ENCODE measurements around the gene TRAPPC11. TPM values are rescaled to one million over a fixed set of nuclear protein-coding genes. Genes with fewer than 3 reads are reported as not detected.
"Not testable (repeated sequence)": the region's sequence is repeated elsewhere in the genome, so short reads cannot be mapped to it uniquely, and the experiment has no call there.

Gene TRAPPC11
- 23.0 and 33.7 TPM in 2 replicates for total RNA-seq

GRCh38 chr4:183659029-183659871 lies at the start of gene TRAPPC11, which contains the start of gene RWDD4:
TSS of gene TRAPPC11 (plus strand) at chr4:183659293. CDS start at chr4:183663868, 4,575 bp downstream.
TSS of gene RWDD4 (minus strand) at chr4:183659185. CDS start at chr4:183658952, 233 bp downstream.
- Mint-ChIP-seq H3K9me3 (no peaks in the 10 kb centered on the region), H3K27me3 (ENCODE audit: insufficient read depth) (no peaks in the 10 kb centered on the region), H3K4me1 (ENCODE audit: low read depth) (peaks cover 32% of the 10 kb centered on the region), H3K27ac (peak within 1 kb of the TSS; percentile 96), H3K36me3 (ENCODE audit: low read depth) (peaks cover 12% of the 10 kb centered on the region), H3K4me3 (peak within 1 kb of the TSS; percentile 100)
- DNase-seq (ENCODE audit: low spot score): peak; percentile 95
- intact Hi-C loops (cut with micrococcal nuclease): loop anchor here (1.0 to 10.0 kb wide), 12 partner anchors 22 to 1168 kb away; partner anchors contain the start of genes CASP3, CDKN2AIP, CENPU and DCTD

DNA sequence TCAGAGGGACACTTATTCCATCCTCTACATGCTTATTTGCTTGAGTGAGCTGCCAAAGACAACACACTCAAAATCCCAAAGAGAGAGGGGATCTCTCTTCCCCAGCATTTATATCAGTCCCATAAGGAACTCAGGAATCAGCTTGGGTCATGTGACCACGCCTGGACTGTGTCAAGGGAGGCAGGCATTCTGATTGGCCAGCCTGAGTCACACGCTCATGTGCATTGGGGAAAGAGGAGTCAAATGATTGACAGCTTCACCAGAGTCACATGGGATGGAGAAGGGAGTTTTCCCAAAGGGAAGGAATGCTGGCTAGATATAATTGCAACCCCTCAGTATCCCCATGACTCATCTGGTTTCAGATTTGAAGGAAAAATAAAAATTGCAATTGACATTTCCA lies 49.1 kb upstream of the TRAPPC11 start:
- no peak overlapping the region for H3K27ac Mint-ChIP-seq
- no peaks in the 10 kb centered on the region for H3K9me3 Mint-ChIP-seq
- intact Hi-C loops (cut with micrococcal nuclease): no loop called here
- no peaks in the 10 kb centered on the region for H3K36me3 Mint-ChIP-seq (ENCODE audit: low read depth)
- no peaks in the 10 kb centered on the region for H3K4me1 Mint-ChIP-seq (ENCODE audit: low read depth)
- H3K27me3 Mint-ChIP-seq (ENCODE audit: insufficient read depth): peaks cover 9% of the 10 kb centered on the region
- DNase-seq (ENCODE audit: low spot score): no peak
- no peak overlapping the region for H3K4me3 Mint-ChIP-seq

- no peak for DNase-seq (ENCODE audit: low spot score)
- Mint-ChIP-seq H3K27me3 (ENCODE audit: insufficient read depth) (peaks cover 11% of the 10 kb centered on the region), H3K27ac (no peak overlapping the region), H3K36me3 (ENCODE audit: low read depth) (no peaks in the 10 kb centered on the region), H3K4me3 (no peak overlapping the region), H3K9me3 (no peaks in the 10 kb centered on the region), H3K4me1 (ENCODE audit: low read depth) (no peaks in the 10 kb centered on the region)
- intact Hi-C loops (cut with micrococcal nuclease): no loop called here
Measured at GRCh38 chr4:183610613-183611012, 48.5 kb upstream of the TRAPPC11 start.

DNA sequence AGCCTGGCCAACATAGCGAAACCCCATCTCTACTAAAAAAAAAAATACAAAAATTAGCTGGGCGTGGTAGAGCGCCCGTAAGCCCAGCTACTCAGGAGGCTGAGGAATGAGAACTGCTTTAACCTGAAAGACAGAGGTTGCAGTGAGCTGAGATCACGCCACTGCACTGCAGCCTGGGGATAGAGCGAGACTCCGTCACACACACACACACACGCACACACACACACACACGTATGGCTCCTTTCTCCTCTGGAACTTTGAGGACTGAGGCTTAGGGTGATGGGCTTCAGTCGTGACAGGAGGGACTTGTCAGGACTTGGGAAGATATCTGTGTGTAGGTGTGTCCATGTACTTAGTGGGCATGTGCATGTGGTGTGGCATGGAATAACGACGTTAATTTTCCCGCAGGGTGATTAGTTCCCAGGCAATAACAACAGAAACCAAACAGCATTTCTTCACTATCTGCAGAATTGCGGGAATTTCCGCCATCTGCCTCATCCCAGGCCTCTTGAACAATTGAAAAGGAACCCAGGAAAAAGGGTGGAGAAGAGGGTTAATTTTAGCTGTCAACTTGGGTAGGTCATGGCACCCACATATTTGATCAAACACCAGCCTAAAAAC lies 47.8 kb upstream of the TRAPPC11 start:
- Mint-ChIP-seq H3K27me3 (ENCODE audit: insufficient read depth) (peaks cover 11% of the 10 kb centered on the region), H3K4me3 (no peak overlapping the region)

DNA sequence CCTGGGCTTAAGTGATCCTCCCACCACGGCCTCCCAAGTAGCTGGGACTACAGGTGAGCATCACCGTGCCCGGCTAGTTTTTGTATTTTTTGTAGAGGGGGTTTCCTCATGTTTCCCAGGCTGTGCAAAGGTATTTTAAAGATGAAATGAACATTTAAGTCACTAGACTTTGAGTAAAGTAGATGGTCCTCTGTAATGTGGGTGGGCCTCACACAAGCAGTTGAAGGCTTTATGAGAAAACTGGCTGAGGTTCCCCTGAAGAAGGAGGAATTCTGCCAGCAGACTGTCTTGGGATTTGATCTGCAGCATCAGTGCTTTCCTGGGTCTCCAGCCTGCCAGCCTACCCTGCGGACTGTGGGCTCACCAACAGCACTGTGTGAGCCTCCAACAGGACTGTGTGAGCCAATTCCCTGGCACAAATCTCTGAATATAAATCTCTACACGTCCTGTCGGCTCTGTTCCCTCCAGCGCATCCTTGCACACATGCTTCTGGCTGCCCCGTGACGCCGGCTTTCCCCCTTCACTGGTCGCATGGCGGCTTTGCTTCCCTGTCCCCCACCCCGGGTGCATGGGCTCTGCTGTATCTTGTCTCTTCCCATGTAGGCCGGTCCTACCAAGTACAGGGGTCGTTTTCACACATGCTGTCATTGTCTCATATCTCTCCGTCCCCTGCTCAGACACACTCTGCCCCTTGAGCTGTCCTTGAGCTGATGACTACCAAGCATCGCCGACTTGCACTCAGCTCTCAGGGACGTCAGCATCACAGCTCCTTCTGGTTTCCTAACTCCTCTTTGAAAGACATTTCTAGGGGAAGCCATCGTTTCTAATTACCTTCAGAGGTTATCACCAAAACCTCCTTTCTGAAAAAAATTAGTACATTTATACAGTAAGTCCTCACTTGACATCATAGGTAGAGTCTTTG lies 46.5 kb upstream of the TRAPPC11 start:
- Mint-ChIP-seq H3K4me3 (no peak overlapping the region), H3K9me3 (no peaks in the 10 kb centered on the region), H3K27ac (no peak overlapping the region), H3K27me3 (ENCODE audit: insufficient read depth) (peaks cover 12% of the 10 kb centered on the region), H3K36me3 (ENCODE audit: low read depth) (no peaks in the 10 kb centered on the region), H3K4me1 (ENCODE audit: low read depth) (no peaks in the 10 kb centered on the region)
- intact Hi-C loops (cut with micrococcal nuclease): no loop called here
- DNase-seq (ENCODE audit: low spot score): no peak

More for the DNA sequence above, 47.8 kb upstream of the TRAPPC11 start:
- H3K9me3 Mint-ChIP-seq: no peaks in the 10 kb centered on the region
- no peak overlapping the region for H3K27ac Mint-ChIP-seq
- H3K36me3 Mint-ChIP-seq (ENCODE audit: low read depth): no peaks in the 10 kb centered on the region
- intact Hi-C loops (cut with micrococcal nuclease): no loop called here
- no peak for DNase-seq (ENCODE audit: low spot score)
- H3K4me1 Mint-ChIP-seq (ENCODE audit: low read depth): no peaks in the 10 kb centered on the region

DNA sequence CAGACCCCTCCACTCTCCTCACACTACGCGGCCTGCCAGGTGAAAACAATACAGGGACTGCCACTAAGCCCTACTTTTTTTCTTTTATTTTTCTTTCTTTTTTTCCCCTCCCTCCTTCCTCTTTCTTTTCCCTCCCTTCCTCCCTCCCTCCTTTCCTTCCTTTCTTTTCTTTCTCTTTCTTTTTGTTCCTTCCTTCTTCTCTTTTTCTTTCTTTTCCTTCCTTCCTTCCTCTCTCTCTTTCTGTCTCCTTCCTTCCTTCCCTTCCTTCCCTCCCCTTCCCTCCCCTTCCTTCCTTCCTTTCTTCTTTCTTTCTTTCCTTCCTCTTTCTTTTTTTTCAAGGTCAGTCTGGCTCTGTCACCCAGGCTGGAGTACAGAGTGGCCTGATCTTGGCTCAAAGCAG lies 42.0 kb upstream of the TRAPPC11 start:
- DNase-seq (ENCODE audit: low spot score): no peak
- Mint-ChIP-seq H3K4me1 (ENCODE audit: low read depth) (no peaks in the 10 kb centered on the region), H3K27me3 (ENCODE audit: insufficient read depth) (peaks cover 14% of the 10 kb centered on the region), H3K27ac (no peak overlapping the region), H3K36me3 (ENCODE audit: low read depth) (no peaks in the 10 kb centered on the region), H3K9me3 (no peaks in the 10 kb centered on the region), H3K4me3 (no peak overlapping the region)
- intact Hi-C loops (cut with micrococcal nuclease): no loop called here

DNA sequence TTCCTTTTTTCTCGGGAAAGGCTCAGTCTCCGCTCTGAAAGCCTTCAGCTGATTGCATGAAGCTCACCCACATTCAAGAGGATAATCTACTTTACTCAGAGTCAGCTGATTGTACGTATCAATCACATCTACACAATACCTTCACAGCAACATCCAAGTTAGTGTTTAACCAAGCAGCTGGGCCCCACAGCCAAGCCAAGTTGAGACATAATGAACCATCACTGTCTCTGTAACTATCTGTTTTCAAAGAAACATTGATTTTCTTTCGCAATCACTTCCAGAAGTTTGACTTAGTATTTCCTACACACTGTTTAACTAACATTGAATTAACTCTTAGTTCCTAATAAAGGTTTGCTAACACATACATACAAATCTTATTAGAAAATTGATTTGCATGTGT lies 40.4 kb upstream of the TRAPPC11 start:
- Mint-ChIP-seq H3K27ac (no peak overlapping the region), H3K27me3 (ENCODE audit: insufficient read depth) (peaks cover 14% of the 10 kb centered on the region), H3K4me3 (no peak overlapping the region), H3K4me1 (ENCODE audit: low read depth) (no peaks in the 10 kb centered on the region), H3K9me3 (no peaks in the 10 kb centered on the region), H3K36me3 (ENCODE audit: low read depth) (no peaks in the 10 kb centered on the region)
- DNase-seq (ENCODE audit: low spot score): no peak
- intact Hi-C loops (cut with micrococcal nuclease): no loop called here

DNA sequence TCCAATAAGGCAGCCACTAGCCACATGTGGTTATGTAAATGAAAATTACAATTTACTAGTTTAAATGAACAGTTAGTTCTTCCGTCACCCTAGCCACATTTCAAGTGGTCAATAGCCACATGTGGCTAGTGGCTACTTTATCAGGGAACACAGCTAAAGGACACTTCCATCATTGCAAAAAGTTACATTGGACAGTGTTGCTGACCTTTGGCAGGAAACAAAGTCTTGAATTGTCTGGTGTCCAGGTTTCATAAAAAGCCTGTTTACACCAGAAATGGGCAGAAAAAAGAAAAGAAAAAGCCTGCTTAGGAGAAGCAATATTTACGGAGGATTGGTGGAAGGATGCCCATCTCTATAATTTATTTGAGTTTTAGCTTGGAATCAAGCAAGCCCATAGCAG lies 38.7 kb upstream of the TRAPPC11 start:
- Mint-ChIP-seq H3K4me3 (no peak overlapping the region), H3K9me3 (no peaks in the 10 kb centered on the region), H3K36me3 (ENCODE audit: low read depth) (no peaks in the 10 kb centered on the region), H3K4me1 (ENCODE audit: low read depth) (no peaks in the 10 kb centered on the region), H3K27ac (no peak overlapping the region), H3K27me3 (ENCODE audit: insufficient read depth) (peaks cover 4% of the 10 kb centered on the region)
- no peak for DNase-seq (ENCODE audit: low spot score)
- intact Hi-C loops (cut with micrococcal nuclease): loop anchor here (10.0 kb wide), 1 partner anchor 544 kb away; no protein-coding TSS in a partner anchor

GRCh38 chr4:183621875-183622274 lies 37.2 kb upstream of the TRAPPC11 start:
- Mint-ChIP-seq H3K4me3 (no peak overlapping the region), H3K4me1 (ENCODE audit: low read depth) (no peaks in the 10 kb centered on the region), H3K27ac (no peak overlapping the region), H3K36me3 (ENCODE audit: low read depth) (no peaks in the 10 kb centered on the region), H3K9me3 (no peaks in the 10 kb centered on the region), H3K27me3 (ENCODE audit: insufficient read depth) (peaks cover 4% of the 10 kb centered on the region)
- intact Hi-C loops (cut with micrococcal nuclease): loop anchor here (10.0 kb wide), 1 partner anchor 543 kb away; no protein-coding TSS in a partner anchor
- DNase-seq (ENCODE audit: low spot score): no peak

DNA sequence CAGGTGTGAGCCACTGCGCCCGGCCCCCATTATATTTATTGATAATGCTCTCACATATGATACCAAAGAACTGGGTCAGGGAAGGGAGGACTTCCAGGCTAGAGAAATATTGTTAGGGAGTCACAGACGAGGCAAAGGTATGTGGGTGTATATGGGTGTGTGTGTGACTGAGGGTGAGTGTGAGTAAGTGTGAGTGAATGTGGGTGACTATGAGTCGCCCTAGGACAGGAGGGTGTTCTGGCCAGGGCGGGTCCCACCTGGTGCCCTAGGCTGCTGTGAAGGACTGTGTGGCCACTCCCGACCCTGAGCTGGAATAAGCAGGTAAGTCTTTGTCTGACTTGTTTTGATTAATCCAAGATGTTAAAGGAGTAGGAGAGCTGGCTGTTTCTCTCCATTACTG lies 34.5 kb upstream of the TRAPPC11 start:
- Mint-ChIP-seq H3K27ac (no peak overlapping the region), H3K4me3 (no peak overlapping the region), H3K4me1 (ENCODE audit: low read depth) (no peaks in the 10 kb centered on the region), H3K27me3 (ENCODE audit: insufficient read depth) (peaks cover 7% of the 10 kb centered on the region), H3K36me3 (ENCODE audit: low read depth) (no peaks in the 10 kb centered on the region), H3K9me3 (no peaks in the 10 kb centered on the region)
- DNase-seq (ENCODE audit: low spot score): no peak
- intact Hi-C loops (cut with micrococcal nuclease): loop anchor here (10.0 kb wide), 1 partner anchor 540 kb away; no protein-coding TSS in a partner anchor

GRCh38 chr4:183626168-183626567 lies 32.9 kb upstream of the TRAPPC11 start:
- no peak overlapping the region for H3K27ac Mint-ChIP-seq
- no peak for DNase-seq (ENCODE audit: low spot score)
- no peaks in the 10 kb centered on the region for H3K4me1 Mint-ChIP-seq (ENCODE audit: low read depth)
- H3K4me3 Mint-ChIP-seq: no peak overlapping the region
- no peaks in the 10 kb centered on the region for H3K9me3 Mint-ChIP-seq
- peaks cover 7% of the 10 kb centered on the region for H3K27me3 Mint-ChIP-seq (ENCODE audit: insufficient read depth)
- intact Hi-C loops (cut with micrococcal nuclease): loop anchor here (10.0 kb wide), 1 partner anchor 539 kb away; no protein-coding TSS in a partner anchor
- no peaks in the 10 kb centered on the region for H3K36me3 Mint-ChIP-seq (ENCODE audit: low read depth)

DNA sequence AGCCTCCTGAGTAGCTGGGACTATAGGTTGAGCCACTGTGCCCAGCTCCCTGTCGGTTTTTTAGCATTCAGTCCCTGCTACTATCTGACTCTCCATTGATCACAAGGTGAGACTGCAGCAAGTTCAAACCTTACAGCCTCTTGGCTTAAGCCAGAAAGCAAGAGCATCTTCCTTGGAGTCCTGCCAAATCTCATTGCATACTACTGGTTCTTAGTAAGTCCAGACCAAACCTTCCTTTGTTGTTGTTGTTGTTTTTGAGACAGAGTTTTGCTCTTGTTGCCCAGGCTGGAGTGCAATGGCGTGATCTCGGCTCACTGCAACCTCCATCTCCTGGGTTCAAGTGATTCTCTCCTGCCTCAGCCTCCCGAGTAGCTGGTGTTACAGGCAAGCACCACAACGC lies 31.8 kb upstream of the TRAPPC11 start:
- not testable (repeated sequence) for H3K36me3 Mint-ChIP-seq (ENCODE audit: low read depth); H3K27me3 Mint-ChIP-seq (ENCODE audit: insufficient read depth); H3K4me1 Mint-ChIP-seq (ENCODE audit: low read depth); H3K27ac Mint-ChIP-seq; H3K4me3 Mint-ChIP-seq; DNase-seq (ENCODE audit: low spot score); H3K9me3 Mint-ChIP-seq
- intact Hi-C loops (cut with micrococcal nuclease): loop anchor here (10.0 kb wide), 1 partner anchor 538 kb away; no protein-coding TSS in a partner anchor

All from activated T-helper 1 cell treated with anti-CD3 and anti-CD28 coated beads, Interleukin-12 subunit alpha, Interleukin-12 subunit beta, Interleukin-2, Interleukin-4 antibody, amounts not matched to agents 30 ng/mL and 10 ng/mL and 1 ng/mL, durations not matched to agents 14 hours and 24 hours and 36 hours (primary cell).